CMK (cell line): ENCODE data around the gene FCHO2.

Source experiments
- DNase-seq: peaks from one replicate; pipeline ENCODE4 v3.0.0-alpha.2; 2010; ENCODE audit warnings: low read depth

Gene FCHO2

DNA sequence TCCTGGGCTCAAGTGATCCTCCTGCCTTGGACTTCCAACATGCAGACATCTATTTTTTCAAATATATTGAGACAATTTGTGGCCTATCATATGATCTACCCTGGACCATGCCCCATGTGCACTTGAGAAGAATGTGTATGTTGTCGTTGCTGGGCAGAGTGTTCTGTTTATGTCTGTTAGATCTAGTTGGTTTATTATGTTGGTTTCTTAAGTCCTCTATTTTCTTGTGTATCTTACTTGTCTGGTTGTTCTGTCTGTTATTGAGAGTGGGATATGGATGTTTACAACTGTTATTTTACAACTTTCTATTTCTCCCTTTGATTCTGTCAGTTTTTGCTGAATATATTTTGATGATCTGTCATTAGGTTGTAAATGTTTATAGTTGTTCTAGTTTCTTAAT is 154.3 kb downstream of the FCHO2 start:
- no peak for DNase-seq

DNA sequence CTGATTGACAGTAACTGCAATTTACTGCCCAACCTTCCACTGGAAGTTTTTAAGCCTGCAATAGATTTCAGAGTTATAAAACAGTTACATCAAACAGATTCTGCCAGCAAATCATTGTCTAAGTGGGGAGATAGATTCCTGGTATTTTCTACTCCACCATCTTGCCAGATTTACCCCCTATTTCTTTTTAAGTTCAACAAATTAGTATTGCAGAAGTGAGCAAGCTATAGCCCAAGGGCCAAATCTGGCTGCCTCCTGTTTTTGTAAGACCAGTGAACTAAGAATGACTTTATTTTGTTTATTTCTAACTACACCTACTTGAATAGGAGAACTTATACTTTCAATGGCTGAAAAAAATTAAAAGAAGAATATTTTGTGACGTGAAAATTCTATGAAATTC is 155.7 kb downstream of the FCHO2 start:
- no peak for DNase-seq

DNA sequence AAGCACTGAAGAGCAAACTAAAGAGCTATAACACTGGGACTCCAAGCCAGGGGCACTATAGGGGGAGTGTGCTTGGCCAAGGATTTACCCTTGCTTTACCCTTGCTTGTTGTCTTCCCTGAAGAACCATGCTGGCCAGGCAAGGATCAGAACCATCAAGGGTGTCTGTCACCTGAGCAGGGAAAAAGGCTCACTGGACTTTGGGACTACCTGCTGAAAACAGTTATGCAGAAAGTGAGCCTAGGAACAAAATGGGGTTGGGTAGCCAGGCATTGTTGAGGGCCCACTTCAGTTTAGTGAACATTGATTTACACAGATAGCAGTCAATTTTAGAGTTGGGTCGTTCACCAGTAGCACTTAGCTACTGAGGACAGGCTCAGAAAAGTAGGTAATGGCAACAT is 156.5 kb downstream of the FCHO2 start:
- no peak for DNase-seq

DNA sequence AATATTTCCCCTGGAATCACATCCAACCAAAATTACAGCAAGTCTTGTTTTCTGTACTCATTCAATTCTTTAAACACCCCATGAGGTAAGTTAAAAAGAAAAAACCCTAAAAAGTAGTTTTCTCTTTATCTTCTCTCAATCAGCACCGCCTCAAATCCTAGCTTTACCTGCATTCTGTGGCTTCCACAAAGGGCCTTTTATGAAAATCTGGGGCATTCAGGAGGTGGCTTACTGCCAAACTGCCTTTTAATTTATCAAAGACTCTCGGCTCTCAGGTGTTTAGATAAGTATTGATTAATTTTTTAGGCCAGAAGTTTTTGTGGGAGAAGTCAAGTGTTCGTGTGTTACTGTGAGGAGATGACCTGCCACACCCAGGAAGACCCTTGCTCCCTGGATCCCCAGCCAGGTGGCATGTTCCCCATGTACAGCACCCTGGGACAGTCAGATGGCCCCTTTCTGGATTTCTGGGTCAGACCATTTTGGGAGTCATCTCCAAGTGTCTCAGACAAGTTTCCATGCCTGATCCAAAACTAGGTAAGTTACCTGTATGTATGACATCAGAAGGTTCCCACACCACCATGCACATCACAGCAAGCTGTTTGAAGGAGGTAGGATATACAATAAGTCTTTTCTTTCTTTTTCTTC is 158.3 kb downstream of the FCHO2 start:
- DNase-seq: no peak

DNA sequence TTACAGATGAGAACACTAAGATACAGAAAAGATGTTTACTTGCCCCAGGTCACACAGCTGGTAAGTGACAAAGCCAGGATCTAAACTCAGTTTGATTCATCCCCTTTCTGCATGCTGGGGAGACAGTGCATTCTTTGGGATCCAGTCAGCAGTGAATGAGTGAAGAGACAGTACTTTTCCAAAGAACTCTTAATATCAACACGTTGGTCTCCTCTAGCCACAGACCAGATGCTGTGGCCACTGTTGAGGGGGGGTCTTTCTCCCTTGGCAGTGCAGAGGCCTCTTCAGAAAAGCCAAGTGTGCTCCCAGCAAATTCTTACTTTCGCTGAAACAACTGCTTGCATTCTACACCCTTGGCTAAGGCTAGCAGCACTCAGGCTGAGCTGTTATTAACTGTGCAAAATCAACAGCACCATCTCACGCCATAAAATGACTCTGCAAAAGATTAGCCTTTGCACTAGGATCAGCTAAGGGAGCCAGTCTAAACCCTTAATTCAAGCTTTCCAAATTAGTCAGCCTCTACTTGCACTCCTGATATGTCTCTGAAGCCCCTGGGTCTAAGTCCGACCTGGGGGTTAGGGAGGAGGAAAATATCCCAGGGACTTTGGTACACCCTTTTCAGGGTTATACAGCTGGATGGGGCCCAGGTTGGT is 159.7 kb downstream of the FCHO2 start:
- DNase-seq: no peak

DNA sequence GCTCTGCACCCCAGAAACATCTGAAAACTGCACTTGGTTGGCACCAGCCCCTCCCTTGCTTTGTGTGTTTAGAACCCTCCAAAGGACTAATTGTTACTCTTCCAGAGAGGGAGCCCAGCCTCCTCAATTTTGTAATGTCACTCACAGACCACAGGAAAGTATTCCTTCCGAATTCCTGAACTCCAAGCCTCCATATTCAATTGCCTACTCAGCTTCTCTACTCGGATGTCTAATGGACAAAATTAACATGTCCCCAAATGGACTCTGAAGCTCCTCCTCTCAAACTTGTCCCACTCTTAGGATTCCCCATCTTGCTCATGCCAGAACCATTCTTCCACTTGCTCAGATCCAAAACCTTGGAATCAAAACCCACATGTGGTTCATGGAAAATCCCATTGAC is 160.7 kb downstream of the FCHO2 start:
- no peak for DNase-seq

DNA sequence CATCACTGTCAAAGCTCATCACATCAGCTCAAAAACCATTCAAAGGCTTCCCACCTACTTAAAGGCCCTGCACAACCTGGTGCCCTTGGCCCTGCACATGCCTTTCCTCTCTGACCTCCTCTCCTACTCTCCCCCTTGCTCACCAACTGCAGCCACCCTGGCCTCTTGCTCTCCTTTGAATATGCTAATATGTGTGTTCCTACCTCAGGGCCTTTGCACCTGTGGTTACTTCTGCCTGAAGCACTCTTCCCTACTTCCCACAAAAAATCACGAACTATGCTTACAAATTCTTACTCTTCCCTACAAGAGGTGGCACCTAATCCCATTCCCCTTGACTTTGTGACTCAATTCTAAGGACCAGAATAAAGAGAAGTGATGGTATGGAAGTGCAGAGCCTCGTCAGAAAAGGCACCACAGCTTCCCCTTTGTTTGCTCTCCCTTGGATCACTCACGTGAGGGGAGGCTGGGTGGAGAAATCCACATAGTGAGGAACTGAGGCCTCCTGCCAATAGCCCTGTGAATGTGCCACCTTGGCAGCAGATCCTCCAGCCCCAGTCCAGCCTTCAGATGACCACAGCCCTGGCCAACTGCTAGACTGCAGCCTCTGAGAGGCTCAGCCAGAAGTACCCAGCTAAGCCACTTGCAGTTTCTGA is 161.4 kb downstream of the FCHO2 start:
- DNase-seq: no peak

DNA sequence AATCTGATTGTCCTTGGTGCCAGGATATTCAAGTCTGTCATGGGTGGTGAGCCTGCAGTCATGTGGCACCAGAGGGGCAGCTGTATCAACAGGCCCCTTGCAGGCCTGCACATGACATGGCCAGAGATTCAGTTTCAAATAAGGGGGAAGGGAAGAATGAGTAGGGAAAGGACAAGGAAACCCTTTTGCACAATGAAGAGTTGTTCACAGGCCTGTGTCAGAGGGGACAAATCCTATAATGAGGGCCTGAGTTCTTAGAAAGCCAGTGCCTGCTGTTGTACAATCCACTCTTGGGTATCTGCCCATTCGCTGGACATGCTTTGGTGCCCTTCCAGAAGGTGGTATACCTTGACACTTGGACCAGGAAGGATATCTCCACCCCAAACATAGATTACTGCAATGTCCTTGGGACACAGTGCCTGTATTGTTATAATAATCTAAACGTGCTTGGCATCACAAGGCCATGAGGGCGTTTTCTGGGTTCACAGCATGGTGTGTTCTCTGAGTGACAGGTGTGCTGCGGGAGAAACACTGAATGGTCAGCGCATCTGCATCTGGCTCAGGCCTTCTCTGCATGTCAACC is 162.6 kb downstream of the FCHO2 start:
- no peak for DNase-seq

DNA sequence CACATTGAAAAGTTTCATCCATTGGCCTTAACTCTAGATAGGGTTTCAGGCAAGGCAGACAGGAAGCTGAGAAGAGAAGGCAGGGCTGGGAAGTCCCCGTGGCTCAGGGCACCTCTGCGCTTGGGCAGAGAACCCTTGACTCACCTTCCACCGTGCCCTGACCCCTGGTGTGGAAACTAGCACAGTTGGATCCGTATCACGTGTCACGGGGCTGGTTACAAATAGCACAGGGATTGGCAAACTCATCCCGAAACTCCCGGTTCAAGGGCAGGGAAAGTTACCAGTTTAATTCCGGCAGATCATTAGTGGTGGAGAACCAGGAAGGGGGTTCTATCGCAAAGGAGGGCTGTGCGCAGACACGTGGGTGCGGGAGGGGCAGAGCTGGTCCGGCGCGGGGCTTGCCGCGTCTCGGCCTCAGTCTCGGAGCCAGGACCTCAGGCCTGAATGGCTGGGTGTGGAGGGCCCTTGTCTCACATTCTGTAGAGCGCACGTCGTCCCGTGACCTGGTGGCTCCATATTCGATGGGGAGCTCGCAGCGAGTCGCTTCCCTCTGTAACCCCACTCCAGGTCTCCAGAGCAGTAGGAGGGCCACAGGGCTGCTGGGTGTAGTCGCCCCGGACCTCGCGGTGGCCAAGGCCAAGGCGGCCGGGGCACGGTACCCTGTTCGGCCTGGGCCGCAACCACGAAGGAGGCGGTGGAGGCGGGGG is 163.8 kb downstream of the FCHO2 start:
- no peak for DNase-seq

DNA sequence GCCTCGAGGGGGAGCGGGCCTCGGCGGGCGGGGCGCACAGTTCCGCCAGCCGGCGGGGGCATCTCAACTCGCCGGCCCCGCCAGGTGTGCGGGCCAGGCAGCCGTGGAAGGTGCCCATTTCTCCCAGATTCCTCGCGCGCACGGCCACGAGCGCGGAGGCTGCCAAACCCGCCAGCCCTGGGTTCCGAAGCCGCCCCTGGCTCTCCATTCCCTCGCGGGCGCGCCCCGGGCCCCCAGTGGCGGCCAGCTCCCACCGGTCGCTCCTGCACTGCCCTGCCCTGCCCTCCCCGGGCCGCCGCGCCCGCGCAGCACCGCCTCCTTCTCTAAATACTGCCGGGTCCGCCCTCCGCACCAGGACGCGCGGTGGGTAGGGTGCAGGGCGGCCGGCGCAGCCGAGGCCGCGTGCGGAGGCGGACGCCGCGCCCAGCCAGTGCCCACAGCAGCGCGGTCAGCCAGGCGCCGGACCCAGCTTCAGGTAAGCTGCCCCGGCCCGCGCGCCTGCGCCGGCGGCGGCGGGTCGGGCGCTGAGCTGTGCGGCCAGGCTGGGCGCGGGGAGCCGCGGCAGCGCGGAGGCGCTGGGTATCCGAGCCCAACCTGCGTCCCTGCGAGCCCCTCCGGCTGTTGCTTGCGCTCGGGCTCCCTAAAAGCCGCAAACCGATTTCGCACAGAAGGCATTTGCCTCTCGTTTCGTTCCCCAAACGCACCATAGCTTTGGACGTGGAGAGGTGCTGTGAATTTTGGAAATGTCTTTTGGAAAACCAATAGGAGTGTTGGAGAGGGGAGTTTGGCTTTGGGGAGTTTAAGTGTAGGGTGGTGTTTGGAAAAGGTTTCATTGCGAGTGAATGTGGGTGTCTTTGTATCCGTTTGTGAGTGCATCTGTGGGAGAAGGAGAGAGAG is 164.6 kb downstream of the FCHO2 start, which contains the start of gene TMEM171:
TSS of gene TMEM171 (plus strand) at position 354 of the 897 bp plus-strand sequence. CDS start 2,799 bp downstream, outside the sequence.
- no peak for DNase-seq

DNA sequence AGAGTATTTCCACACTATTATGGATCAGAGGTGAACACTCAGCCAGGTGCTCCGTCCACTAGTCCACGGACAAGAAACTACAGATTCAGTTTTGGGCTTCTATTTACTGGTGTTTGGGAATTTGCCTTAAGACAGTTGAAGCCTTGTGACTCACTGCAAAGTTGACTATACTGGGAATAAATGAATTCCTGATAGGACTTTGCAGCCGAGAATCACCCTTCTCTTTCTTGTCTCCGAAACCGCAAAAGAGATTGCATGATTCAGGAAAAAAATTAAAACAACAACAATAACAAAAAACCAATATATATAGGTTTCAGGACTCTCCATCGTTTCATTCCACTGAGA is 165.2 kb downstream of the FCHO2 start:
- DNase-seq: no peak

DNA sequence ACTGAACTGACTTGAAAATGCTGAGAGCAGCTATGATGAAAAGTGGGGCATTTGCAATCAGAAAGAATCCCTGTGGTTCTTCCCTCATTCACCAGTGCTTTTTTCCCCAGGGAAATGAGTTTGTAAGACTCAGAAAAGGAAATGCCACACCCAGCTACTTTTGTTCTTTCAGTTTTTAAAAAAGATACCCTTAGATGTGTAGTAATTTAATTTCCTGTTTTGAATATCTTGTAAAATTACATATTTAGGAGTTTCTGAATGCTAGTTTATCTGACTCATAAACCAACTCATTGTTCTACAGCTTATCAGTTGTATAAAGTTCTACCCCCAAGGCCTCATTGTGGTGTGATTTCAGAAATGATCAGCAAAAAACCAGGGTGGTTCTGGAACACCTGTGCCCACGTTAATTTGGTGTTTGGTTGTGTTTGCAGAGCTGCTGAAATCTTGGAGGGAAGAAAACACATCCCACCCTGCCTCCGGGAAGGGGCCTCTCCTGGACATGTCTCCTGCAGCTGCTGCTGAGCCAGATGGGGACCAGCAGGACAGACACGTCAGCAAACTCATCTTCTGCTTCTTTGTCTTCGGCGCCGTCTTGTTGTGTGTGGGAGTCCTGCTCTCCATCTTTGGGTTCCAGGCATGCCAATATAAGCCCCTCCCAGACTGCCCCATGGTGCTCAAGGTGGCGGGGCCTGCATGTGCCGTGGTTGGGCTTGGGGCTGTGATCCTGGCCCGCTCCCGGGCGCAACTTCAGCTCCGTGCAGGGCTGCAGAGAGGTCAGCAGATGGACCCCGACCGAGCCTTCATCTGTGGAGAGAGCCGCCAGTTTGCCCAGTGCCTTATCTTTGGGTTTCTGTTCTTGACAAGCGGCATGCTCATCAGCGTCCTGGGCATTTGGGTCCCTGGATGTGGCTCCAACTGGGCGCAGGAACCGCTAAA is 167.3 kb downstream of the FCHO2 start:
- no peak for DNase-seq

DNA sequence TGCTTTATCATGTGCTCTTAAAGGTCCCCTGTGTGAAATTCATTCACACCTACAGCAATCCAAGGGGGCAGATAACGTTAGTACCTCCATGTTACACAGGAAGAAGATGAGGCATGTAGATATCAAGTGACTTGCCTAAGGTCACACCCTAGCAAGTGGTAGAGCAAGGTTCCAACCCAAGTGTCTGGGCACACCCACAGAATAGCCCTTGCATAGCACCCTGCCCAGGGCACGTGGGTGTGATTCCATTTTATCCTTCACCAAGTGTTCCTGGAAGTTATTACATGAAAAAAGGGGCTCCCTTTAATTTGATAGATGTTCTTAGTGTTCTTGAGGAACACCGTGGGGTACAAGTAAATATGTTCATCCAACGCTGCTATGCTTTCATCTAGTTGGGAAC is 169.4 kb downstream of the FCHO2 start:
- no peak for DNase-seq

DNA sequence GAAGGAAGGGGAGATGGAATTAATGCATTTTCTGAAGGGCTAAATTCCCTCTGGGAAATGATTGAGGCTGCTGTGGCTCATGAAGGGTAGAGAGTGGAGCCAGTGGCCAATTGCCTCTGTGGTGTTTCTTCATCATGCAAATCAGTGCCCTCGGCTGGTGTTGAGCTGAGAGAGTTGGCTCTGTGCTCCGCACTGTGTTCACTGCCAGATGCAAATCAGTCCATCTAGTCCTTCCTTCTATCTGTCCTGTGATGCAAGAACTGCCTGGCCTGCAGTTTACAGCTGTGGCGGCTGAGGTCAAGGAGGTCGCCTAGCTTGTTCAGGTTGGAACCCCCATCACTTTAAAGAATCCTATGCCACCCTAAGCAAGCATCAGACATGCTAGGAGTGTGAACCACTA is 170.5 kb downstream of the FCHO2 start:
- DNase-seq: no peak

DNA sequence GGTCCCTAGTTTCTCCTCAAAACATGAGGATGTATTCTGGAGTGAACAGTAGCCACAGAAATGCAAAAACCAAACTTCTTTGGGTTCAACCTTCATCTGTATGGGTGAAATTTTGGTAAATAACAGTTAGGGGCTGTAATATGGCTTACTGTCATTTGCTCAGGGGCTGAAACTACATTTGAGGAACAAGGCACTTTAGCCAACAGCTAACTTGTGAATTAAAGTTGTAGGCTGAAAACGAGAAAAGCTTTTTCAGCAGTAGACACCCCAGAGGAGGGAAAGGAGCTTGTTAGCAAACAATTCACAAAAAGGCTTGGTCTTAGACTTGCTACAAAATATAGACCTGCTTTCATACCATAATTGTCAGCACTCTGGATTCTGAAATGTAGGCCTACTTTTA is 171.1 kb downstream of the FCHO2 start:
- DNase-seq: no peak

DNA sequence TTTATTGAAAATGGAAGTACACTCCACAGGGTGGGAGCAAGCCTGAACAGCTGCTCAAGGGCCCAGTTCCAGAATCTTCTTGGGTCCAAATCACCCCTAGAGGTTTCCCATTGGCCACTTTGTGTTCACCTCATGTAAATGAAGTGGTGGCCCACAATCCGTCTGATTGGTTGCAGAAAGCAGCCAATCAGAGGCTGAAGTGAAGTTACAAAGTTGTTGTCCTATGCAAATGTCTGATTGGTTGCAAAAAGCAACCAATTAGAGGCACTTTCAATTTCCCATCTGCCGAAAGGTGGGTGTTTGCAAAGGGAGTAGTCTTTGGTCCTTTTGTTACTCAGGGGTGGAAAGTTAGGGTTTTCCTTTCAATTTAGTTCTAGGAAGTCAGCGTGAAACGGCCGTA is 173.3 kb downstream of the FCHO2 start:
- DNase-seq: no peak

DNA sequence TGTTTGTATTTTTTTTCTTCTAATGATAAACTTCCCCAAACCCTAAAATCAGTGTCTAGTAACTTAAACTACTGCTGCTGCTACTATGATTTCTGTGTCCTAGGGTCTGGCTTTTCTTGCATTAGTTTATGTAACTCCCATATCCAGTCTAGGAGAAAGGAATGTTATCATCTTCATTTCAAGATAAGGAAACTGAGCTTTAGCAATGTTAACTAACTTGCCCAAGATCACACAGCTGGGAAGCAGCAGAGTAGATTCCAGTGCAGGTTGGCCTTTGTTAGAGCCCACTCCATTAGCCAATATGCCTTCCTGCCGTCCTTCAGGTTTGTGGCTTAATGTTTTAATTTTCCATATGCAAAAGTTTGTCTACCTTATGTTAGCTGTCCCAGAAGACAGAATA is 175.0 kb downstream of the FCHO2 start:
- DNase-seq: no peak

DNA sequence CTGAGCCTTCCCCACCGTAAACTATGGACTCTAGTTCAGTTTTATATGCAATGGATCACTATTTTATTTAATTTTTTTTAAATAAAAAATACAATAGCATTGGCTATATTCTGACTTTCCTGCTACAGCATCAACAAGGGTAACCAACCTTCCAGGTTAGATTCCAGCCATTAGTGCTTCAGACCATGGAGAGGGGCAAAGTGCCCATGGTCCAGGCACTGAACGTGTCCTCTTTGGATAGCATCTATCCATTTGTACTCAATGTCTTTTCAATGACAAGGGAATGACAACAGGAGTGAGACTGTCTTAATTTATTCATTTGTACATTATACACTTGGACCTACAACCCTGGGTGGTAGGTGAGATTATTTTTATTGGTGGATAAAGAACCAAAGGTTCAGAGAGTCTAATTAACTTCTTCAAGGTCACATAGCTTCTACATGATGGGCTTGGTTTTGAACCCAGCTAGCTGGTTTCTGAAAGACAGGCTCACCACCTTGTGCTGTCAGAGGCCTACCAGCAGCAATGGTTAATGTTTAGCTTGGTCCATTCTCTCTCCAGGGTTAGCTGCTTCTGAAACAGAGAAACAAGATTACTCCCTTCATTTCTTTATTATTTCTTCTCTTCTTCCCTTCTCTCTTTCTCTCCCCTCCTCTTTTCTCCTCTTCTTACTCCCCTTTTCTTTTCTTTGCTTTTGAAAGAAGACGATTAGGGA is 176.0 kb downstream of the FCHO2 start:
- DNase-seq: no peak

DNA sequence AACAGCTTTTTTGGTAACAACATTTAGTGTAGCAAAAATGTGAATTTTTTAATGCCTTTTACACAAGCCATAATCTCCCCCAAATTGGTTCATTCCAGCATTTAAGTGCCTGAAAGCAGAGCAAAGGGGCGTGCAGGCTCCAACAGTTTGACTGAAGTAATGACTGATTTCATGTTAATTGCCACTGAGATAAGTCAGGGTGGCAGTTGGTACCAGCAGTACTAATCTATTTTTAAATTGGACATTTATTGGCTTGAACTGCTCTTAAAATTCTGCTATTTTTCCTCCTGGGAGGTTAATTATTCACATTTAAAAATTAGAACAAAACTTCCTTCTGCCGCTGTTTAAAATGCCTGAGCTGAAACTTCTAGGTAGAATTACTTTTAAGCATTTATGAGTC is 176.9 kb downstream of the FCHO2 start:
- DNase-seq: no peak

DNA sequence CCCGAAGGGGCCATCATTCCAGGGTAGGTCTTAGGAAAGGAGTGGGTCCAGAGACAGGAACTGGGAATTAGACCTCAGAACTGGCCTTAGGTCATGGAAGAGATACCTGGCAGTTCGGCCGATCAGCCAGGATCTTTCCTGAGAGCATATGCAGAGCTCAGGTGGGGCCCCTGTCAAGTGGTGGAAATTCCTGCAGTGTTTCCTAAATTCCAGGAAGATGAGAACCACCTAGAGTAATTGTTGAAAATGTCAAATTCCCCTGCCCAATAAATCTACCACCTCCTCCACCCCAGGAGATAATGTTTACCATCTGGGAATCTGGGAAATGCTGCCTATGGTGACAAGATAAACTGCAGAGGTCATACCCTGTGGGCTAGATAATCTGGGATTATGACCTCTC is 179.2 kb downstream of the FCHO2 start:
- no peak for DNase-seq
